Measurements from ENCODE around the gene CELF2.

The CELF2 gene

GRCh38 chr10:11213137-11213536 lies 195.5 kb downstream of the CELF2 start:
- no peaks in the 10 kb centered on the region for H3K36me3 ChIP-seq (ENCODE audit: control insufficient read depth, low read length)
- no peak overlapping the region for H3K4me3 ChIP-seq (ENCODE audit: low read length)
- no peaks in the 10 kb centered on the region for H3K9me2 ChIP-seq (replicated peaks; ENCODE audit: control insufficient read depth, low read length)
- no peaks in the 10 kb centered on the region for H3K4me1 ChIP-seq (ENCODE audit: control insufficient read depth, low read length)
- no peaks in the 10 kb centered on the region for H3K79me2 ChIP-seq (ENCODE audit: control insufficient read depth, low read length)
- H3K27ac ChIP-seq (ENCODE audit: low read depth, low read length): no peak overlapping the region
- H3K4me2 ChIP-seq (ENCODE audit: low read length): no peak overlapping the region
- no peaks in the 10 kb centered on the region for H3K9me3 ChIP-seq (ENCODE audit: control insufficient read depth, insufficient read depth, low read length)
- peaks cover 40% of the 10 kb centered on the region for H3K27me3 ChIP-seq (ENCODE audit: control insufficient read depth, low read length)
- no peaks in the 10 kb centered on the region for H3F3A ChIP-seq (ENCODE audit: control insufficient read depth, insufficient read depth)
- H4K20me1 ChIP-seq (ENCODE audit: control insufficient read depth, insufficient read depth, low read depth, low read length): 0 out of 2 replicates have a peak, but pooled peaks cover 7% of the 10 kb centered on the region
- no peak for TF ChIP-seq EZH2phosphoT487 (IDR thresholded peaks at IDR 0.05; ENCODE audit: borderline replicate concordance, low read length)
- TF ChIP-seq CTCF (IDR thresholded peaks at IDR 0.05; ENCODE audit: low read depth, low read length, poor library complexity, severe bottlenecking): no peak

- peaks cover 40% of the 10 kb centered on the region for H3K27me3 ChIP-seq (ENCODE audit: control insufficient read depth, low read length)
- H3K36me3 ChIP-seq (ENCODE audit: control insufficient read depth, low read length): no peaks in the 10 kb centered on the region
- H3K79me2 ChIP-seq (ENCODE audit: control insufficient read depth, low read length): no peaks in the 10 kb centered on the region
- H4K20me1 ChIP-seq (ENCODE audit: control insufficient read depth, insufficient read depth, low read depth, low read length): 0 out of 2 replicates have a peak, but pooled peaks cover 7% of the 10 kb centered on the region
- no peaks in the 10 kb centered on the region for H3K4me1 ChIP-seq (ENCODE audit: control insufficient read depth, low read length)
- H3K4me2 ChIP-seq (ENCODE audit: low read length): no peak overlapping the region
- H3K27ac ChIP-seq (ENCODE audit: low read depth, low read length): no peak overlapping the region
- TF ChIP-seq EZH2phosphoT487 (IDR thresholded peaks at IDR 0.05; ENCODE audit: borderline replicate concordance, low read length) (no peak), CTCF (IDR thresholded peaks at IDR 0.05; ENCODE audit: low read depth, low read length, poor library complexity, severe bottlenecking) (no peak)
- H3K4me3 ChIP-seq (ENCODE audit: low read length): no peak overlapping the region
- H3K9me3 ChIP-seq (ENCODE audit: control insufficient read depth, insufficient read depth, low read length): no peaks in the 10 kb centered on the region
- no peaks in the 10 kb centered on the region for H3F3A ChIP-seq (ENCODE audit: control insufficient read depth, insufficient read depth)
- H3K9me2 ChIP-seq (replicated peaks; ENCODE audit: control insufficient read depth, low read length): no peaks in the 10 kb centered on the region
Observed at GRCh38 chr10:11214407-11214806, 196.7 kb downstream of the CELF2 start.

GRCh38 chr10:11215471-11215870 lies 197.8 kb downstream of the CELF2 start:
- H3K36me3 ChIP-seq (ENCODE audit: control insufficient read depth, low read length): no peaks in the 10 kb centered on the region
- no peaks in the 10 kb centered on the region for H3K79me2 ChIP-seq (ENCODE audit: control insufficient read depth, low read length)
- H3K9me3 ChIP-seq (ENCODE audit: control insufficient read depth, insufficient read depth, low read length): no peaks in the 10 kb centered on the region
- H3F3A ChIP-seq (ENCODE audit: control insufficient read depth, insufficient read depth): no peaks in the 10 kb centered on the region
- TF ChIP-seq EZH2phosphoT487 (IDR thresholded peaks at IDR 0.05; ENCODE audit: borderline replicate concordance, low read length): no peak
- no peak for TF ChIP-seq CTCF (IDR thresholded peaks at IDR 0.05; ENCODE audit: low read depth, low read length, poor library complexity, severe bottlenecking)
- no peaks in the 10 kb centered on the region for H3K9me2 ChIP-seq (replicated peaks; ENCODE audit: control insufficient read depth, low read length)
- H3K4me3 ChIP-seq (ENCODE audit: low read length): no peak overlapping the region
- H3K27ac ChIP-seq (ENCODE audit: low read depth, low read length): no peak overlapping the region
- no peak overlapping the region for H3K4me2 ChIP-seq (ENCODE audit: low read length)
- H4K20me1 ChIP-seq (ENCODE audit: control insufficient read depth, insufficient read depth, low read depth, low read length): 0 out of 2 replicates have a peak, but pooled peaks cover 7% of the 10 kb centered on the region
- no peaks in the 10 kb centered on the region for H3K4me1 ChIP-seq (ENCODE audit: control insufficient read depth, low read length)
- peaks cover 34% of the 10 kb centered on the region for H3K27me3 ChIP-seq (ENCODE audit: control insufficient read depth, low read length)

Measured in DOHH2 (cell line).